Right atrium auricular region (tissue), 2 donors: ENCODE measurements around the gene PFKFB3. TPM values are rescaled to one million over a fixed set of nuclear protein-coding genes. Genes with fewer than 3 reads are reported as not detected.

Source experiments
- DNase-seq: peaks from one replicate; pipeline ENCODE4 v3.0.0-alpha.2; 2019; ENCODE audit warnings: low spot score
- H3K27ac ChIP-seq, 2 donors: fragments of 200-600 bp; sonication (generic); 1 replicate in 1 of 2; 2 replicates in 1 of 2; pipeline ENCODE4 v1.5.1; 2016 to 2019
- H3K27me3 ChIP-seq, 2 donors: fragments of 200-600 bp; sonication (generic); one replicate each; pipeline versions ENCODE4 v1.5.1 to v1.6.0; 2017 to 2019
- H3K36me3 ChIP-seq: fragments of 200-600 bp; sonication (generic); one replicate; pipeline ENCODE4 v1.5.1; 2016
- H3K4me1 ChIP-seq, 2 donors: fragments of 200-600 bp; sonication (generic); one replicate each; pipeline versions ENCODE4 v1.5.1 to v1.6.0; 2017 to 2019
- H3K4me3 ChIP-seq, 2 donors: fragments of 200-600 bp; sonication (generic); 1 replicate in 1 of 2; 2 replicates in 1 of 2; pipeline ENCODE4 v1.5.1; 2017 to 2019; ENCODE audit warnings: mild to moderate bottlenecking in 1 of 2, moderate library complexity in 1 of 2
- H3K9me3 ChIP-seq, 2 donors: fragments of 200-600 bp; sonication (generic); one replicate each; pipeline ENCODE4 v1.5.1; 2019
- CTCF ChIP-seq, 2 donors: fragments of 200-600 bp; sonication (generic); IDR thresholded peaks; one replicate each; pipeline ENCODE4 v1.5.1; 2019; ENCODE audit warnings: antibody characterized with exemption in 2 of 2
- total RNA-seq, 2 donors: library from RNA; depleted of rRNA; stranded (reverse); fragments of >200 nt; gene quantifications; one replicate each; pipeline ENCODE4 v1.1.0, GENCODE V29; 2016

Gene PFKFB3
- total RNA-seq, 2 donors from 2014 or later, result 9.4 to 16.5 TPM

- Histone ChIP-seq H3K27me3 (no peaks in the 10 kb centered on the region), H3K4me3 (no peak overlapping the region), H3K27ac (no peak overlapping the region), H3K4me1 (no peaks in the 10 kb centered on the region), H3K9me3 (no peaks in the 10 kb centered on the region), H3K36me3 (no peaks in the 10 kb centered on the region)
- no peak for TF ChIP-seq CTCF (IDR thresholded peaks at IDR 0.05)
- DNase-seq, result no peak
These were observed 97.5 kb downstream of the PFKFB3 start for GRCh38 chr10:6300106-6300783.

DNA sequence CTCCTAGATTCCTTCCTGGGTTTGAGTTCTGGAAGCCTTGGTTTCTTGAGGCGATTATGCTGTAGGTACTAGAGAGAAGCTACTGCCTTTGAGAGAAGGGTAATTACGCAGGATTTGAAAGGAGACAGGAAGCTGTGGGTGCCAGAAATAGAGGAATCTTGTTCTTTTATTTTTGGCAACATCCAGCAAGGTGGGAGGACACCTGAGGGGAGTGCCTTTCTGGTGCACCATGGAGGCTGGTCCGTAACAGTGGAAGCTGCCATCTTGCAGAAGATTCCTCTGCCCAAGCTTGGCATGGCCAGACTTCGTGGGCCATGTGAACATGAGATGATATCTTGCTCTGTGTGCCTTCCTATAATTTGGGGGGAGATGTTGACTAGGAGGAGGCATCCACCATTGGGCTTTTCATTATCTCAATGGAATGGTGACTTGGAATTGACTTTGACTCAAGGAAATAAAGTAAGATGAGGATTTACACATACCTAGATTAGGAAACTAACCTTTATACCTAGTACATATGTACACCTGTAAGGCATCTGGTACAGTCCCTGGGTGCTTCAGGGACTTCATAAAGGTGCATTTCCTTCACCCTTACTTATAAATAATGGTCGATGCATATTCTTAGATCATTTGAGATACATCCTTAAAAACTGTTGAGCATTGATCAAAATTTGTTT, 98.2 kb downstream of the PFKFB3 start:
- Histone ChIP-seq H3K4me3 (no peak overlapping the region), H3K4me1 (no peaks in the 10 kb centered on the region), H3K27me3 (no peaks in the 10 kb centered on the region), H3K27ac (no peak overlapping the region), H3K9me3 (no peaks in the 10 kb centered on the region), H3K36me3 (no peaks in the 10 kb centered on the region)
- no peak for DNase-seq
- no peak for TF ChIP-seq CTCF (IDR thresholded peaks at IDR 0.05)

DNA sequence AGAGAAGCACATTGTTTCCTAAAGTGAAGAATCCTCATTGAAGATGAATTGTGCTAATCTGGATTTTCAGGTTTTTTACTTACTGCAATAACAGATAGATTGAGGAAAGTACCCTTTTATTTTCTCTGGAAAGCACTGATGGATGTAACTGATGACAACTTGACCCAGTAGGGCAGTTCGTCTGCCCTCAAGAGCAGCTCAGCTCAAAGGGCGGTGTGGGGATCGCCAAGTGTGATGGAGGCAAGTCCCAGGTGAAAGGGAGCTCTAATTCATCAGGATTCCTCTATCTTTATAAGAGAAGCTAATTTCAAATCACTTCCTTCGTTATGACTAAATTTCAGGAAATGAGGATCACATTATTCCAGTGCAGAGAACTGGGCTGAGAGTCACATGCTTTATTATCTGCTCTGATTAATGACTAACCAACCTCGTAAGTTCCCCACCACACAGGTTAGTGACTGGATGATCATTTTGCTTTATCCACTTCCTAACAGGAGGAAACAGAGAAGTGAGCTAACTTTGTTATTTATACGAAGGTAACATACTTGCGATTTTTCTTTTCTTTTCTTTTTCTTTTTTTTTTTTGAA, 98.8 kb downstream of the PFKFB3 start:
- Histone ChIP-seq H3K4me1 (no peaks in the 10 kb centered on the region), H3K4me3 (no peak overlapping the region)
- TF ChIP-seq CTCF (IDR thresholded peaks at IDR 0.05), result no peak

More for the DNA sequence above, 98.8 kb downstream of the PFKFB3 start:
- peaks cover 0 to 2% of the 10 kb centered on the region in 2 donors for H3K9me3 ChIP-seq
- H3K27me3 ChIP-seq, result no peaks in the 10 kb centered on the region
- H3K36me3 ChIP-seq, result no peaks in the 10 kb centered on the region
- H3K27ac ChIP-seq, result no peak overlapping the region
- no peak for DNase-seq

Other genes starting within 250 kb of the PFKFB3 start
- gene IL15RA, start 225.4 kb upstream of the PFKFB3 start, total RNA-seq, result 10 to 100 TPM in 1 of 2 donors, 1 to 10 TPM in 1; 9.6 to 30.5 TPM
- under 1 TPM; 0.16 to 0.30 TPM for gene IL2RA, start 140.6 kb upstream of the PFKFB3 start, total RNA-seq
- 10 to 100 TPM; 27.4 to 30.1 TPM for gene RBM17, start 113.9 kb upstream of the PFKFB3 start, total RNA-seq